Stomach smooth muscle (tissue), 2 donors: ENCODE data around the gene P2RX3.
"Not testable (repeated sequence)": the region's sequence is repeated elsewhere in the genome, so short reads cannot be mapped to it uniquely, and the experiment has no call there.

Source experiments
- H3K27ac ChIP-seq: one replicate; pipeline ENCODE4 v1.7.0; 2013; ENCODE audit warnings: mild to moderate bottlenecking, low read length, inconsistent platforms
- H3K27me3 ChIP-seq, 2 donors: one replicate each; pipeline ENCODE4 v1.7.0; 2013; ENCODE audit warnings: low read length in 2 of 2; ENCODE audit not compliant: insufficient read depth in 2 of 2, control insufficient read depth in 1 of 2
- H3K36me3 ChIP-seq, 2 donors: one replicate each; pipeline ENCODE4 v1.7.0; 2013; ENCODE audit warnings: low read length in 2 of 2; ENCODE audit not compliant: control insufficient read depth in 2 of 2, insufficient read depth in 2 of 2
- H3K4me1 ChIP-seq: one replicate; pipeline ENCODE4 v1.7.0; 2013; ENCODE audit warnings: low read length; ENCODE audit not compliant: control insufficient read depth, insufficient read depth
- H3K4me3 ChIP-seq, 2 donors: one replicate each; pipeline ENCODE4 v1.7.0; 2013; ENCODE audit warnings: low read length in 2 of 2
- H3K9ac ChIP-seq, 2 donors: one replicate each; pipeline ENCODE4 v1.7.0; 2013; ENCODE audit warnings: low read length in 2 of 2, mild to moderate bottlenecking in 1 of 2
- H3K9me3 ChIP-seq, 2 donors: one replicate each; pipeline ENCODE4 v1.7.0; 2013; ENCODE audit warnings: low read length in 2 of 2; ENCODE audit not compliant: control insufficient read depth in 2 of 2
- donor health status: healthy.
- donor health status: Pancreatic carcinoma.

The P2RX3 gene

DNA sequence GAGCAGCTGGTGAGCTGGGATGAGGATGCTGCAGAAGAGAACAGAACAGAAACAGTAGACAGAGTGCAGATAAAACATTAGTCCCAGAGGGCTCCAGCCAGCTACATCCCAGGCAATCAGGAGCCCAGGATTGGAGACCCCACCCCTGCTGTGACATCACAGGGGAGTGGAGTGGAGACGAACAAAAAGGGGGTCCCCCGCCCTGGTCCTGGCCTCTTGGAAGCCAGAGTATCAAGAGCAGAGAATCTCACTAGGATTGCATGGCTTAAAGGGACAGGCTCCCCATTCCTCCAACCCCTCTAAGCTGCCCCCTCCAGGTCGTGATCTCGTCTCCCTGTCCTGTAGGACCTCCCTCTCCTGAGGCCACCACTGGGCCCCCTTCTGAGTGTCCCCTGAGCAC, at the start of gene P2RX3:
Gene P2RX3, plus strand, starts transcription at position 211 of the 400 bp plus-strand sequence. CDS start 199 bp downstream, outside the sequence.
- H3K9me3 ChIP-seq: no peaks in the 10 kb centered on the region
- H3K27me3 ChIP-seq: peaks cover 0 to 2% of the 10 kb centered on the region in 2 donors
- peaks cover 19% of the 10 kb centered on the region for H3K4me1 ChIP-seq
- H3K9ac ChIP-seq: no peak within 1 kb of the TSS
- peaks cover 0 to 4% of the 10 kb centered on the region in 2 donors for H3K36me3 ChIP-seq
- H3K27ac ChIP-seq: no peak within 1 kb of the TSS
- no peak within 1 kb of the TSS for H3K4me3 ChIP-seq

DNA sequence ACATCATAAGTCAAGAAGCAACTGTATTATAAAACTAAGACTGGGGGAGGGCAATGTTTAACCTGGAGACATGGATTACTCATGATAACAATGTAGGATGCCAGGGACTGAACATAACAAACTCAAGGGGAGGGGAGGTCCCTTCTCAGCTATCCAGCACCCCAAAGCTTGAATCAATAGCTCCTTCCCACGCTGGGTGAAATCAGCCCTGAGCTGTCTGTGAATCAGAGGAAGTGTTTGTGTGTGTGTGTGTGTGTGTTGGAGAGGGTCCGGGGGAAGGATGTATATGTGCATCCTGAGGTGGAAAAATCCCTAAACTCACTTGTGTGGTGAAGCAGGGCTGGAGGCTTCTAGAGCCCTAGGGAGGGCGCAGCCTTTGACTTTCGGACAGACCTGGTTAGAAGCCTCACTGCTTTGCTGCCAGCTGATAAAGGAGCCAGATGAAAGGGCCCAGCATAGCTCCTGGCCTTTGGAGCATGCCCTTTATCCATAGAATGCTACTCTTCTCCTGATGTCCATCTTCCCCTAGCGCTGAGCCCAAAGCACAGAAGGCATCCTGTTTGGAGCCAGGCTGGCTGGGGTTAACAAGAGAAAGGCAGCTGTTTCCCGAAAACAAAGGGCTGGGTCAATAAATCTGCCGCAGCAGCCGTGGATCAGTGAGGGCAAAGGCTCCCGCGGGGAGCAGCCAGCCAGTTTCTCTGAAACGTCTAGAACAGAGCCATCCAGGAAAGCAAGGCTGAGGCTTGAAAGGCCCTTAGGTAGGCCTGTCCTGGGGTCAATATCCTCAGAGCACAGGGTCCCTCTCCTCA, 49.2 kb upstream of the P2RX3 start:
- Histone ChIP-seq H3K27ac (no peak overlapping the region), H3K9me3 (peaks cover 0 to 4% of the 10 kb centered on the region in 2 donors), H3K9ac (no peak overlapping the region), H3K4me3 (no peak overlapping the region), H3K27me3 (peaks cover 0 to 2% of the 10 kb centered on the region in 2 donors), H3K4me1 (peaks cover 4% of the 10 kb centered on the region), H3K36me3 (no peaks in the 10 kb centered on the region)

DNA sequence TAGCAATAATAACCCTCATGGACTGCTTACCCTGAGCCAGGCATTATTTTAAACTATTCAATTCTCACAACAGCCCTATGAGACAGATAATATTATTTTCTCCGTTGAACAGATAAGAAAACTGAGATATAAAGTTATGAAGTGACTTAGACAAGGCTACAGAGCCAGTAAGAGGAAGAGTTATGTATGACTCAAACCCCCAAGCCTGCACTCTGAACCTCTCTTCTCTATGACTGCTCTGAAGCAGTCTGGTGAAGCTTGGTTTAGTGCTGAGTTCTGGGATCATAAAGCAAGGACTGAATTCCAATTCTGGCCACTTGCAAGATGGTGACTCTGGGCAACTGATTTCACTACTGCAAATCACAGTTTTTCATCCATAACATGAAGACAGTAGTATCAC, 47.9 kb upstream of the P2RX3 start:
- peaks cover 0 to 4% of the 10 kb centered on the region in 2 donors for H3K9me3 ChIP-seq
- peaks cover 6% of the 10 kb centered on the region for H3K4me1 ChIP-seq
- H3K36me3 ChIP-seq: no peaks in the 10 kb centered on the region
- no peak overlapping the region for H3K27ac ChIP-seq
- no peak overlapping the region for H3K9ac ChIP-seq
- no peak overlapping the region for H3K4me3 ChIP-seq
- peaks cover 0 to 2% of the 10 kb centered on the region in 2 donors for H3K27me3 ChIP-seq

DNA sequence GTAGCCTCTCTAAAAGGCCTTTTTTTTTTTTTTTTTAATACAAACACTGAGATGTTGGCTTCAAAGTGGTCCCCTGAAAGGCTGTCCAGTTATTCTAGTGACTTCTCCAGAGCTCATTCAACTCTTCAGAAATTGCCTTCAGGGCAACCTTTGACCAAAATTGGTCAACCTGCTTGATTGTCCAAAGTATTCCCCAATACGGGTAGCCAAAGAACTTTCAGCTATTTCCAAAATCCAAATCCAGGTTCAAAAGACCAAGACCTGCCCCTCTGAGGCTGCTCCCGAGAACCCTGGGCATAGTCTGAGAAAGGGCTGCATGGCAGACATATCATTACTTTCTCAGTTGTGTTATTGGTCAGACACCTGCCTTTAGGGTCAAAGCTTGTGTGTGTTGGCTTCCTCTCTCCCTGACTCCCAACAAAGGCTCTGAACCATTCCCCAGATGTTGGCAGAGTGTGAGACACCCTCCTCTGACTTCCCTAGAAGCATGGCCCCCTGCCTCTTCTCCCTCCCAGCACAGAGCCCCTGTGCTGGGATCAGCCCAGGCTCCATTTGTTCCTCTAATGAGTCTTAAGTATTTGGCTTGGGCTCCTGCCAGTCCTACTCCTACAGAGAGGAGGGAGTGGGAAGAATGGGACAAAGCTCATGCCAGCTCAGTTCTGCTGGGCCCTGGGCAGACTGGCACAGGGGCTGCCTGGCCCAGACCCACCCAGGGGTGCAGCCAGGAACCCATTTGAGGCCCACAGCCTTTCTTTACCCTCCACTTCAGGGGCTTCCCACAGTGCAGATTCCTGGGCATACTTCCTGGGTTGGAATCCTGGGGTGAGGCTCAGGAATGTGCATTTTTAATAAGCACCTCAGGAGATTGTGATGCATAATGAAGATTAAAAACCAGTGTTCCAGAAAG, 43.7 kb upstream of the P2RX3 start:
- Histone ChIP-seq H3K27me3 (no peaks in the 10 kb centered on the region), H3K27ac (no peak overlapping the region), H3K9ac (no peak overlapping the region), H3K36me3 (peaks cover 8 to 10% of the 10 kb centered on the region in 2 donors), H3K4me3 (no peak overlapping the region), H3K4me1 (peaks cover 2% of the 10 kb centered on the region), H3K9me3 (peaks cover 5 to 6% of the 10 kb centered on the region in 2 donors)

DNA sequence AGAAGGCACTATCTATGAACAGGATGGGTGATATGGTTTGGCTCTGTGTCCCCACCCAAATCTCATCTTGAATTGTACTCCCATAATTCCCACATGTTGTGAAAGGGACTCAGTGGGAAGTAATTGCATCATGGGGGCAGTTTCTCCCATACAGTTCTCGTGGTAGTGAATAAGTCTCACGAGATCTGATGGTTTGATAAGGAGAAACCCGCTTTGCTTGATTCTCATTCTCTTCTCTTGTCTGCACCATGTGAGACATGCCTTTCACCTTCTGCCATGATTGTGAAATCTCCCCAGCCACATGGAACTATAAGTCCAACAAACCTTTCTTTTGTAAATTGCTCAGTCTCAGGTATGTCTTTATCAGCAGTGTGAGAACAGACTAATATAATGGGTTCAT, 41.9 kb upstream of the P2RX3 start:
- Histone ChIP-seq H3K9me3 (peaks cover 6 to 15% of the 10 kb centered on the region in 2 donors), H3K36me3 (peaks cover 25 to 27% of the 10 kb centered on the region in 2 donors)
- H3K27ac ChIP-seq, H3K4me1 ChIP-seq, H3K27me3 ChIP-seq, H3K9ac ChIP-seq, H3K4me3 ChIP-seq: not testable (repeated sequence)

DNA sequence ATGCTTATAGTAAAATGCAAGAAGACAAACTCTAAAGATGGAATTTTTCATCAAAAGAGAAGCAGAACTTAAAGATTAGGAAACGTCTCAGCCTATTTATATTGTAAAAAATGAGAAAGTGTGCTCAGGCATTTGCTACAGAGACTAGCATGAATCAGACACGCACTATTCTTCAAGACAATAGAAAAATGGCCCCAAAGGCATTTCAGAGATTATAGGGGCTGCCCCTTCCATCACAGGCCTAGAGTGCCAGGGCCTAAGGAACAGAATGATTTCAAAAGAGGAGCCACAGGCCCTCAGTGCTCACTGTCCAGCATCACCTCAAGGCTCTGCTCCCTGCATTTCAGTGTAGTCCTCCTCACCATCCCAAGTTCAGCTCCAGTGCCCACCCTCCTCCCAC, 40.9 kb upstream of the P2RX3 start:
- peaks cover 35% of the 10 kb centered on the region in 2 donors for H3K36me3 ChIP-seq
- H3K9ac ChIP-seq: no peak overlapping the region
- peaks cover 6 to 15% of the 10 kb centered on the region in 2 donors for H3K9me3 ChIP-seq
- H3K4me3 ChIP-seq: no peak overlapping the region
- peaks cover 2% of the 10 kb centered on the region for H3K4me1 ChIP-seq
- no peaks in the 10 kb centered on the region for H3K27me3 ChIP-seq
- no peak overlapping the region for H3K27ac ChIP-seq

DNA sequence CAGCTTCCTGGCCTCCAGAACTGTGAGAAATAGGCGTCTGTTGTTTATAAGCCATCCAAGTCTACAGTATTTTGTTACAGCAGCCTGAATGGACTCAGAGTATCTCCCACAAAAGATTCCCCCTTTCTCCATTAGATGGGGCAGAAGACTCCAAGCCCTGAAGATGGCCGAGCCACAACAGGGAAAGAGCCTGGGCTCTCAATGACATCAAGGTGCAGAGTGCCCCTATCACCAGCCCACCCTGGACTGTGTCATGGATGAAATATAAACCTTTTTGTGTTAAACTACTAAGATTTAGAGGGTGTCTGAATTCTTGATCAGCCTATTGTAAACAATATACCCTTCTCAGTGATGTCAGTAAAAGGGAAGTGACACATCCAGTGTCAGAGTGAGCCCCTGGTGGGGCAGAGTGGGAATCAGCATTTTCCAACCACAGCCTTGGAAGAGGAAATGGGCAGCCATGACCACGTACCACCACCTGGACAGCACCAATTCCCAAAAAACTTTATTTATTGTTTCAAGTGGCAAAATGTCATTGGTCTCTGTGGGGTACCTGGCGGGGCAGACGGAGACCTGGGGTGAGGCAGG, 38.9 kb upstream of the P2RX3 start:
- Histone ChIP-seq H3K36me3 (peaks cover 37 to 44% of the 10 kb centered on the region in 2 donors), H3K27ac (no peak overlapping the region)

DNA sequence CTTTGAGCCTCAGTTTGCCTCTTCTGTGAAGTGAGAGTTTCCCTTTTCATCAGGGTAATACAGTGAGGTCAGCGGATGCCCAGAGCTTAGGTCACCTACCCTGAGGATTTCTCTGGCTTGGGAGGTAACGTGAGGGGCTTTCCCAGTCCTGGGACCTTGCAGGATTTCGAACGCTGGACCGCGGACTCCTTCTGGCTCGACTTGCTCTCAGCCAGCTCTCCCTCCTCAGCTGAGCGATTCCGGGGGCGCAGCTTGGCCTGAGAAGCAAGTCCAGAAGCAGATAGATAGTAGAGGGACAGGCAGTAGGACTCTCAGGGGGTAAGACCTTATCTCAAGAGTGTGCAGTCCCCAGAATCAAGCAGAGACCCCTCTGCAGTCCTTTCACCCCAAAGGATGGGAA, 37.4 kb upstream of the P2RX3 start:
- H3K36me3 ChIP-seq: peaks cover 37 to 51% of the 10 kb centered on the region in 2 donors
- peaks cover 9% of the 10 kb centered on the region for H3K4me1 ChIP-seq

More for the DNA sequence above, 38.9 kb upstream of the P2RX3 start:
- Histone ChIP-seq H3K9me3 (peaks cover 6 to 15% of the 10 kb centered on the region in 2 donors), H3K4me1 (peaks cover 4% of the 10 kb centered on the region), H3K27me3 (no peaks in the 10 kb centered on the region), H3K9ac (no peak overlapping the region), H3K4me3 (no peak overlapping the region)

DNA sequence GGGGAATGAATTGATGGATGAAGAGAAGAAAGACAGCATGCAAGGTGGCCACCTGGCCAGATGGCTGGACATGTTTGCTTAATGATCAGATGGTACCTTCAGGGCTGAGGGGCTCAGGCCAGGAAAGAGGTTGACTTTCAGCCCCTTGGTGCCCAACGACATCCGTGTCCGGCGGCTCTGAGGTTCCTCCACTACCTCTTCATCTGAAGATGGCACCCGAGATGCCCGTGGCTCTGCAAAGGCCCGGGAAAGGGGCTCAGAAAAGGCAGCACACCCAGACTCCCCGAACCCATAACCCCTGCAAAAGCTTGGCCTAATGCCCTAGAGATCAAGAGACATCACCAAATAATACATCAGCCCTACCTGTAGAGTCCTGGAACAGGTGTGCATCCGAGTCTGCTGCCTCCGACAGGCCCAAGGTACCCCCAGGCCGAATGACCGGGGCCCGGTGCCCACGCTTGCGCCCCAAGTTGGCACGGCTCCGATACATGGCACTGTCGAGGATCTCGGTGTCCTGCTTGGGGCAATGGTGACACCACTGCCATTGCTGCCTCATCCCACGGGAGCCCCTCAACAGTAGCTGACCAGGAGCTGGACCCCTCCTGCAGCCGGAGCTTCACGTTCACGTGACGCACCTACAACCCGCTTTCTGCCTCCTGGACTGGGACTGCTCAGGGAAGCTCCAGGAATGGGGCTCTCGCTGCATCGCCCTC, 36.3 kb upstream of the P2RX3 start:
- Histone ChIP-seq H3K4me3 (no peak overlapping the region), H3K27ac (no peak overlapping the region), H3K9me3 (peaks cover 6 to 15% of the 10 kb centered on the region in 2 donors), H3K9ac (no peak overlapping the region), H3K4me1 (peaks cover 9% of the 10 kb centered on the region), H3K36me3 (peaks cover 37 to 51% of the 10 kb centered on the region in 2 donors), H3K27me3 (no peaks in the 10 kb centered on the region)

More for the DNA sequence above, 37.4 kb upstream of the P2RX3 start:
- H3K27ac ChIP-seq: no peak overlapping the region
- H3K9me3 ChIP-seq: peaks cover 6 to 15% of the 10 kb centered on the region in 2 donors
- no peaks in the 10 kb centered on the region for H3K27me3 ChIP-seq
- H3K4me3 ChIP-seq: no peak overlapping the region
- H3K9ac ChIP-seq: no peak overlapping the region

DNA sequence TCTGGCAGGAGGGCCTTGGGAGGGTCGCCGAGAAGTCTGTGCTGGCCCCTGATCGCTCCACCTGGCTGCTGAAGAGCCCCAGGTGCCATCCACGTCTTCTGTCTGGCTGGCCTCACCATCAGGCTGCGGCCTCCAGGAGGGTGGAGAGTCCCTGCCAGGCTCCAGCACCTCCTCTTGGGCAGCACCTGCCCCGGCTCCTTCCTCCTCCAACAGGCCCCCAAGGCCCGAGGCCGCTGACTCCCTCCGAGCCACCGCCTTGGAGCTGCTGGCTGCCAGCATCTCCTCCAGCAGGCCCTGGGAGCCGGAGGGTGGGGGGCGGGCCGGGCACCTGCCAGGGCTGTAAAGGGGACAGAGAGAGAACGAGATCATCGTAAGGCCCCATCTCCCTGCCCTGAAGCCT, 35.7 kb upstream of the P2RX3 start:
- Histone ChIP-seq H3K9ac (no peak overlapping the region), H3K9me3 (peaks cover 6 to 15% of the 10 kb centered on the region in 2 donors), H3K36me3 (peaks cover 37 to 51% of the 10 kb centered on the region in 2 donors), H3K27me3 (no peaks in the 10 kb centered on the region), H3K4me3 (no peak overlapping the region), H3K27ac (no peak overlapping the region), H3K4me1 (peaks cover 14% of the 10 kb centered on the region)
